Measurements from ENCODE around the gene SLC7A6OS.

SLC7A6OS gene

GRCh38 chr16:68343137-68343536, 32.4 kb upstream of the SLC7A6OS start:
- no peak for DNase-seq

- DNase-seq: no peak
These were observed 31.9 kb upstream of the SLC7A6OS start for GRCh38 chr16:68342620-68343019.

GRCh38 chr16:68339214-68339613, 28.5 kb upstream of the SLC7A6OS start:
- no peak for DNase-seq

- DNase-seq: no peak
These were observed 27.8 kb upstream of the SLC7A6OS start for GRCh38 chr16:68338326-68339119.

GRCh38 chr16:68335175-68335574, 24.4 kb upstream of the SLC7A6OS start:
- no peak for DNase-seq

GRCh38 chr16:68332411-68333121, 21.8 kb upstream of the SLC7A6OS start:
- no peak for DNase-seq

GRCh38 chr16:68331879-68332410, 21.2 kb upstream of the SLC7A6OS start:
- no peak for DNase-seq

- no peak for DNase-seq
These were observed 18.2 kb upstream of the SLC7A6OS start for GRCh38 chr16:68328860-68329390.

- peak; percentile 85 for DNase-seq
These were observed 17.6 kb upstream of the SLC7A6OS start for GRCh38 chr16:68328151-68328859.

GRCh38 chr16:68324780-68325357, 14.1 kb upstream of the SLC7A6OS start:
- DNase-seq: no peak

- DNase-seq: no peak
These were observed 13.6 kb upstream of the SLC7A6OS start for GRCh38 chr16:68324336-68324735.

GRCh38 chr16:68319185-68319908, 8.6 kb upstream of the SLC7A6OS start:
- DNase-seq: no peak

GRCh38 chr16:68313116-68313515, 2.4 kb upstream of the SLC7A6OS start:
- no peak for DNase-seq

- no peak for DNase-seq
These were observed 341 bp downstream of the SLC7A6OS start for GRCh38 chr16:68310437-68310773.

- DNase-seq: no peak
These were observed 947 bp downstream of the SLC7A6OS start for GRCh38 chr16:68309799-68310198.

- DNase-seq: no peak
These were observed 4.1 kb downstream of the SLC7A6OS start for GRCh38 chr16:68306633-68307032.

- DNase-seq: no peak
These were observed 9.8 kb downstream of the SLC7A6OS start for GRCh38 chr16:68300734-68301459.

GRCh38 chr16:68299571-68300453, 10.9 kb downstream of the SLC7A6OS start:
- DNase-seq: no peak

GRCh38 chr16:68298907-68299561, 11.7 kb downstream of the SLC7A6OS start:
- no peak for DNase-seq

- DNase-seq: no peak
These were observed 12.4 kb downstream of the SLC7A6OS start for GRCh38 chr16:68298312-68298711.
